GM12891 (cell line): ENCODE data around the gene TBX4.

Experiments used
- DNase-seq: peaks from one replicate; pipeline ENCODE4 v3.0.0; 2011; ENCODE audit warnings: low spot score; ENCODE audit not compliant: insufficient read length
- FAIRE-seq: peaks from 2 replicates; lab custom pipeline; 2011; peaks lifted over from hg19 to GRCh38; lab: Jason Lieb, UNC
- PAX5 ChIP-seq: IDR thresholded peaks from 2 replicates; pipeline ENCODE4 v1.6.1; 2011; ENCODE audit warnings: low read length, moderate library complexity, mild to moderate bottlenecking; ENCODE audit not compliant: insufficient read depth, severe bottlenecking
- POLR2A ChIP-seq: IDR thresholded peaks from 2 replicates; pipeline ENCODE4 v1.6.1; 2011; ENCODE audit warnings: low read depth, low read length, control low read depth
- POLR2AphosphoS5 ChIP-seq: IDR thresholded peaks from 2 replicates; pipeline ENCODE4 v1.6.1; 2011; ENCODE audit warnings: low read depth, low read length, control low read depth
- POU2F2 ChIP-seq: IDR thresholded peaks from 2 replicates; pipeline ENCODE4 v1.6.1; 2011; ENCODE audit warnings: low read depth, mild to moderate bottlenecking, control low read depth, low read length, moderate library complexity
- SPI1 ChIP-seq: IDR thresholded peaks from 2 replicates; pipeline ENCODE4 v1.6.1; 2011; ENCODE audit warnings: low read depth, low read length, control low read depth
- TAF1 ChIP-seq: IDR thresholded peaks from 2 replicates; pipeline ENCODE4 v1.6.1; 2011; ENCODE audit warnings: low read depth, low read length, control low read depth

The TBX4 gene

DNA sequence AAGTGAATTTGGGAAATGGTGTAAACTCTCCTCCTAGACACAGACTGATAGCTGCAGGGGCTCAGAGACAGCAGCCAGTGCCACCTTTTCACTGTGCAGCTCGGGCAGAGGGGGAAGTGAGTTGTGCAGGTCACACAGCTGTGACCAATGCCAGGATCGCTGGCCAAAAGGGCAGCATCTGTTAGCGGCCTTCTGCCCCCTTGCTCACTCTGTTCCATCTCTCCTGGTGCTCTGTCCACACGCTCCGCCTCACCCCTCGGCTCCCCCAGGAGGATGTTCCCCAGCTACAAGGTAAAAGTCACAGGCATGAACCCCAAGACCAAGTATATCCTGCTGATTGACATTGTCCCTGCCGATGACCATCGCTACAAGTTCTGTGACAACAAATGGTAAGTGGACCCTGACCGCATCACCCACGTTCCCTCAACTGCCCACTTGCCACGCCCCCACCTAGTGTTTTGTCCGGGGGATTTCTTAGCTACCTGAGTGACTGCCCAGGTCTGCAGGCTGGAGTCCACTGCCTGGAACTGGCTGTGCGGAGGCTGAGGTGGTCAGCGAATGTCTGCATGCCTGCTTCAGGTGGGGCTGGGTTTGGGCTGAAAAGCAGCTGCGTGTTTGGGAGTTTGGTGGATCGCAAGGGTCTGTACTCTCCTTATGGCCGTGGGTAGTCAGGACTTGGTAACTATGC is 13.5 kb downstream of the TBX4 start:
- TF ChIP-seq POLR2A: no peak
- TF ChIP-seq SPI1: no peak
- no peak for TF ChIP-seq POU2F2
- no peak for TF ChIP-seq POLR2AphosphoS5
- no peak for TF ChIP-seq PAX5
- TF ChIP-seq TAF1: no peak
- DNase-seq: no peak
- no peak for FAIRE-seq

DNA sequence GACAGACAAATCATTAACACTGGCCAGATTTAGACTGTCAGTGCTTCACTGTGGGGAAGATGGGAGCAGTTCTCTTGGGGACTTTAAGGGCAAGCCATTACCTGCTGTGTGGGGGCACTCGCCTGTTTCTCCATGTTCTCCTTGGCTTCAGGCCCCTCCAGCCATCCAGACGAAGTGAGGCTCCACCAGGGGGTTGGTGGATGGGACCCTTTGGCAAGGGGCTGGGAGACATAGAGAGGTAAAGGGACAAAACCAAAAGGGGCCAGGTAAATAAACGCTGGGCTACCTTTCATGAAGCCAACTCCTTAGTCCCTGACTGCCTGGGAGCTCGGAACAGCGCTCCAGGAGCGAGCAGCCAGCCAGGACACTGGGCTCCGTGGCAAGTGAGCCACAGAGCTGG is 14.0 kb downstream of the TBX4 start:
- no peak for FAIRE-seq
- no peak for DNase-seq
- TF ChIP-seq POLR2A: no peak
- no peak for TF ChIP-seq POLR2AphosphoS5
- TF ChIP-seq TAF1: no peak
- no peak for TF ChIP-seq PAX5
- TF ChIP-seq SPI1: no peak

DNA sequence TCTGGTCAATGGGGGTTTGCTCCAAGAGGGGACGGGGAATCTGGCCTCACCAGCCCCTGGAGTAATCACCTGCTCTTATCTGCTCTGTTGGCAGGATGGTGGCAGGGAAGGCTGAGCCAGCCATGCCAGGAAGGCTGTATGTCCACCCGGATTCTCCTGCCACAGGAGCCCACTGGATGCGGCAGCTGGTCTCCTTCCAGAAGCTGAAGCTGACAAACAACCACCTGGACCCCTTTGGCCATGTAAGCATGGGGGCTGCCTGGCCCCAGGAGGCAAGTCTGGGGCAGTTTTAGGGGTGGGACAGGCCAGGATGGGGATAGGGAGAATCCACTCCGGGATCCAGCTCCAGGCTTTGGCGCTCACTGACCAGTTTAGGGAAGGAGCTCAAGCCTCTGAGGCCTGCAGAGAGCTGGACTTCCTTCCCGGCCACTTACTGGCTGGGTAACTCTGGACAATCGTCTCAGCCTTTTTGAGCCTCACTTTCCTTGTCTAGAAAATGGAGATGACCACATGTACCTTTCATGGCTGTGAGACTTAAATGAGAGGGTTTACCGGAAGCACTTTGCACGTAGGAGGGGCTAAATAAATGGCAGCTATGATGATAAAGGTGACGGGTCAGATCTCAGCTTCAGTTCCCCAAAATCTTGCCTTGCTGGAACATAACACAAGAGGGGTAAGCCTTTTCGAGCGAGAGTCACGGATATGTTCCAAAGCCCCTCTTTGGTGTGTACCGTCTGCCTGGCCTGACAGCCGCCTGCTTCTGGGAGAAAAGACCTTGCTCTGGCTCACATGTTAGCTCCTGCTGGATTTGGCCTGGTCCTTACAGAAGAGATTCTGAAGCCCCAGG is 15.4 kb downstream of the TBX4 start:
- TF ChIP-seq SPI1 (peak; percentile 49), PAX5 (no peak)
- no peak for DNase-seq
- peak; percentile 9 for FAIRE-seq

DNA sequence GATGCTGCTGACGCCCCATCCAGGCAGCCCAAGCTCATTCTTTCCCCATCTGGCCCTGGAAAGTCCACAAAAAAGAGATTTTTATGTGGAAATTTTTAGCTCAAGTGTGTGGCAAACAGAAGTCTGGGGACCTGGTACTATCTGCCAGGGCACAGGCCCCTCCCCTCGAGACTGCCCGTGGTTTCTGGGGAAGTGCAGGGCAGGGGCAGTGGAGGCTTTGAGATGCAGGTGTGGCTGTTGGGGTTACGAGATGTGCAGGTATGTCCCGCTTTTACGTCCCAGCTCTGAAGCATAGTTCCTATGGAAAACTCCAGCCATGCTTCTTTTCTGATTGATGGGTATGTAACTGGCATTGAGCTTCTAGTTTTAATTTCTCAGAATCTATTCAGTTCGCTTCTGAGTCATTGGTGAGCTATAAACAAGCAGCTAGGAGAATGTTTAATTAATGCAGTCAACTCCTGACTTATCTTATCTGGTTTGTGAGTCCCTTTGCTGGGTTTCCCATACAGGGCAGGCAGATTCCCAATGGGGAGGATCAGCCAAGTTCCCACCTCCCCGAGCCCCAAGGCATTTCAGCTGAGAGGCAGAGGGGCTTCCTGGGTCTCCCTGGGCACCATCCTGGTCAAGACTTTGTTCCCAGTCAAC is 16.2 kb downstream of the TBX4 start:
- FAIRE-seq: no peak
- DNase-seq: no peak
- TF ChIP-seq POLR2A (no peak), TAF1 (no peak), POLR2AphosphoS5 (no peak), POU2F2 (no peak), PAX5 (no peak), SPI1 (no peak)

DNA sequence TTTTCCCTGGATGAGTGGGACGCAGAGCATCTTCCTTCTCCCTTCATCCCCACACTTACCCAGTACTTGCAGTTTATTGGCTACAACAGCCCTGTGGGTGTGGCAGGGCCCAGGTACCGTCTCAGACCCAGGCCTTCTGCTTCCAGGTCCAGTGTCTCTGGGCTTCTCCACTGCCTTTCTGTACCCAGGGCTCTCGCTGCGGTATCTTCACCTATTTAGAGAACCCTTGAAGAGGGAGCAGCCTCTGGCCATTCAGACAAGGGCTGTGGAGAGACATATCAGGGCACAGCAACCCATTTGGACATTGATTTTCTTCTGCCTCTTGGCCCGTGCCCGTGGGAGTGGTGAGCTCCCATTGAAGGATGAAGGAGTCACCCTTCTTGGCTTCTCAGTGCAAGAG is 17.3 kb downstream of the TBX4 start:
- no peak for TF ChIP-seq POLR2AphosphoS5
- TF ChIP-seq POU2F2: no peak
- no peak for TF ChIP-seq TAF1
- TF ChIP-seq SPI1: no peak
- TF ChIP-seq PAX5: no peak
- TF ChIP-seq POLR2A: no peak
- FAIRE-seq (no peak), DNase-seq (no peak)

DNA sequence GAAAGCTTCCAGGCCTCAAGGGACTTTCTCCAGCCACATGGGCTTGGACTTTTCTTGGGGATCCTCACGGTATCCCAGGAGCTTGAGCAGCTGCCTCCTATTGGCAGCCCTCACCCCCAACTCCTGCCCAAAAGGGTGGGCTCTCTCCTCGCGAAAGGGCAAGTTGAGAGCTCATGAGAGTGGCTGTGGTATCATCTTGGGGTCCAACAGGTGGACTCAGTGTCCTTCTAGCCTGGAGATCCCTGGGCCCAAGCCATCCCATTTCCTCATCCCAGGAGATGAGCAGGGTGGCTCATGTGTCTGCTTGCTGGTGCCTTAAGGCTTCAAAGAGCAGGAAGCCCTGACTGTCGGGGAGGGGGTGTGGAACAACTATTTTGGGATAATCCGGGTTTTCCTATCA is 17.7 kb downstream of the TBX4 start:
- TF ChIP-seq PAX5: no peak
- TF ChIP-seq POU2F2: no peak
- TF ChIP-seq POLR2AphosphoS5: no peak
- TF ChIP-seq TAF1: no peak
- TF ChIP-seq POLR2A: no peak
- no peak for TF ChIP-seq SPI1
- DNase-seq: no peak
- no peak for FAIRE-seq

DNA sequence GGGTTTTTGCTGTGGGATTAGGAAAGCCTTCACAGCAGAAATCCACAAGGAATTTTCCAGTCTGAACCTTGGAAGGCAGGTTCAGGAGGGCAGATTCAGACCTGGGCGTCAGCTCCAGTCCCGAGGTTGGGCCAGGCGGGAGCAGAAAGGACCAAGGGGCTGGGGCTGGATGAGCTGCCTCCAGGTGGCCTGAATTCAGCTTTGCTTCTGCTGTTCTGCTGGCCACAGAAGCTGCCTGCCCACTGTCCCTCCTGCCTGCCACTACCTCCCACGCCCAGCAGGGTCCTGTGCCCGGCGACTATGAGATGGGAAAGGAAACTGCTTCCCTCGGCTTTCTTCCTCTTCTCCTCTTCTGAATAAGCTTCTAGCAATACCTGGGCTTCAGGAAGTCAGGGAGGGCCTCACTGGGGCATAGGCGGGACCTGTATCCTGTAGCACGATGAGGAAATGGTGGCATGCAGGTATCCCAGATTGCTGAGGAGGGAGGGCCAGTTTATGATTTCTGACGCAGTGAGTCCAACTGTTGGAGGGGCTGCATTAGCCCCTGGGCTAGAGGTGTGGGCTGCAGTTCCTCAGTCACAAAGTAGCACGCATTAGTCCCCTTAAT is 18.4 kb downstream of the TBX4 start:
- no peak for TF ChIP-seq POU2F2
- no peak for TF ChIP-seq TAF1
- TF ChIP-seq PAX5: no peak
- no peak for TF ChIP-seq POLR2AphosphoS5
- no peak for TF ChIP-seq SPI1
- TF ChIP-seq POLR2A: no peak
- FAIRE-seq (no peak), DNase-seq (no peak)

DNA sequence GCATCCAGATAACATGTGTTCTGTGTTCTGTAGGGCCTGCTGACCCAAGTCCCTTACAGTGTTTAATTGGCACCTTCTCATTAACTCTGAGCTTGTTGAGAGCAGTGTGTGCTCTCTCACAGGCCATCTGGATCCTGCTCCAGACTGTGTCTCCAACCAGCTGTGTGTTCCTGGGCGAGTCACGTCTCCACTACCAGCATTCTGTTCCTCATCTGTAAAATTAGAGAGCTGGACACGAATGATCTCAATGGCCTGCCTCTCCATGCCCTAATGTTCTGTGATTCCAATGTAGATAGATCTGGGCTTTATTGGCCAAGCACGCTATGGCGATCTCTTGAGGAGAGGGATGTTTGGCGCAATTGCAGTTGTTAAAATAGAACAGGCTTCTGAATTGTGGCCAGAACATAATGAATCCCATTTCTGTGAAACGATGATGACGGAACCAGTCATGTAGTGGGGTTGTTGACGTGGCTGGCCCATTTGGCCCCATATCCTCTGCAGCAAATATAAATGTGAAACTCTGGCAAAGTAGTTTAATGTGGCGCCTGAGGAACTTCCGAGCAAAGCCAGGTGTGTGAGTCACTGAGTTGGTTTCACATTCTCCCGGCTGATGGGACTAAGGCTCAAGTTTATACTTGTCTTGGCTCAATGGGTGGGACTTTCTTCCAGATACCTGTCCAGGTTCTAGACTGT is 22.2 kb downstream of the TBX4 start:
- FAIRE-seq (no peak), DNase-seq (no peak)

More for the DNA sequence above, 22.2 kb downstream of the TBX4 start:
- TF ChIP-seq PAX5 (no peak), SPI1 (no peak), POLR2A (no peak), TAF1 (no peak), POU2F2 (no peak), POLR2AphosphoS5 (no peak)
